CD4-positive, alpha-beta memory T cell (primary cell): ENCODE results near the gene TLCD2. TPM values are rescaled to one million over a fixed set of nuclear protein-coding genes. Genes with fewer than 3 reads are reported as not detected.
A peak's percentile ranks its signal among the peaks of the same experiment; 100 is the strongest.
"Not testable (repeated sequence)": the region's sequence is repeated elsewhere in the genome, so short reads cannot be mapped to it uniquely, and the experiment has no call there.

Experiments used
- CTCF ChIA-PET: fragments of 350-600 bp; sonication (Branson Sonifier 250); formaldehyde crosslinking; loops from one replicate; lab custom pipeline; 2021; ENCODE audit warnings: inconsistent platforms; ENCODE audit not compliant: partially characterized antibody; lab: Charles Lee
- POLR2A ChIA-PET: fragments of 350-600 bp; sonication (Branson Sonifier 250); formaldehyde crosslinking; loops from one replicate; lab custom pipeline; 2021; ENCODE audit not compliant: partially characterized antibody; lab: Charles Lee
- DNase-seq, 5 donors: peaks; one replicate each; pipeline versions ENCODE4 v3.0.0 to v3.0.0-alpha.2; 2020 to 2022; ENCODE audit warnings: mixed read lengths in 1 of 5
- H3K27ac ChIP-seq: one replicate; pipeline ENCODE4 v1.7.0; 2013; ENCODE audit warnings: low read depth, low read length
- H3K27me3 ChIP-seq: 2 replicates; pipeline ENCODE4 v1.7.0; 2013; ENCODE audit warnings: mild to moderate bottlenecking, low read length, moderate library complexity; ENCODE audit not compliant: insufficient read depth
- H3K36me3 ChIP-seq: 2 replicates; pipeline ENCODE4 v1.7.0; 2013; ENCODE audit warnings: mild to moderate bottlenecking, low read length, moderate library complexity; ENCODE audit not compliant: insufficient read depth
- H3K4me1 ChIP-seq: 2 replicates; pipeline ENCODE4 v1.7.0; 2013; ENCODE audit warnings: mild to moderate bottlenecking, low read length, moderate library complexity; ENCODE audit not compliant: insufficient read depth
- H3K4me3 ChIP-seq, 2 donors: one replicate each; pipeline ENCODE4 v1.7.0; 2013; ENCODE audit warnings: low read length in 2 of 2, mild to moderate bottlenecking in 1 of 2
- H3K9me3 ChIP-seq, 2 donors: one replicate each; pipeline ENCODE4 v1.7.0; 2013; ENCODE audit warnings: low read length in 2 of 2, control low read depth in 1 of 2; ENCODE audit not compliant: control insufficient read depth in 1 of 2
- H3K27ac Mint-ChIP-seq, 7 donors: one replicate each; pipeline ENCODE4 v1.8.0; 2020 to 2021; ENCODE audit warnings: mixed read lengths in 7 of 7, mild to moderate bottlenecking in 6 of 7, inconsistent platforms in 3 of 7, moderate library complexity in 3 of 7
- H3K27me3 Mint-ChIP-seq, 2 donors: one replicate each; pipeline ENCODE4 v1.8.0; 2020 to 2021; ENCODE audit warnings: mixed read lengths in 2 of 2
- H3K36me3 Mint-ChIP-seq, 2 donors: one replicate each; pipeline ENCODE4 v1.8.0; 2020 to 2021; ENCODE audit warnings: mixed read lengths in 2 of 2, inconsistent platforms in 1 of 2, mild to moderate bottlenecking in 1 of 2
- H3K4me1 Mint-ChIP-seq, 4 donors: one replicate each; pipeline ENCODE4 v1.8.0; 2020 to 2021; ENCODE audit warnings: mixed read lengths in 4 of 4, mild to moderate bottlenecking in 1 of 4
- H3K4me3 Mint-ChIP-seq, 8 donors: one replicate each; pipeline ENCODE4 v1.8.0; 2020 to 2021; ENCODE audit warnings: mixed read lengths in 8 of 8, mild to moderate bottlenecking in 7 of 8, moderate library complexity in 6 of 8, inconsistent platforms in 3 of 8
- H3K9me3 Mint-ChIP-seq, 8 donors: one replicate each; pipeline ENCODE4 v1.8.0; 2020 to 2021; ENCODE audit warnings: mixed read lengths in 8 of 8, mild to moderate bottlenecking in 5 of 8, inconsistent platforms in 3 of 8, moderate library complexity in 1 of 8
- intact Hi-C: fragments of 100-400 bp; cut with micrococcal nuclease; formaldehyde crosslinking; loops from one replicate; pipeline ENCODE4 v1.15.1; 2023
- polyA plus RNA-seq, 2 donors: library from polyadenylated mRNA; unstranded; fragments of 300-500 nt; fragmentation: Illumina TruSeq; gene quantifications; one replicate each; pipeline ENCODE4 v1.2.3, GENCODE V29; 2021
- total RNA-seq, 2 experiments: library from RNA; stranded (reverse); gene quantifications; one replicate each; pipeline ENCODE4 v1.2.3, GENCODE V29; 2021

The TLCD2 gene
- total and polyA plus RNA-seq, 4 experiments from 2014 or later: 0.24 to 0.81 (median 0.75) TPM; not detected in 1

DNA sequence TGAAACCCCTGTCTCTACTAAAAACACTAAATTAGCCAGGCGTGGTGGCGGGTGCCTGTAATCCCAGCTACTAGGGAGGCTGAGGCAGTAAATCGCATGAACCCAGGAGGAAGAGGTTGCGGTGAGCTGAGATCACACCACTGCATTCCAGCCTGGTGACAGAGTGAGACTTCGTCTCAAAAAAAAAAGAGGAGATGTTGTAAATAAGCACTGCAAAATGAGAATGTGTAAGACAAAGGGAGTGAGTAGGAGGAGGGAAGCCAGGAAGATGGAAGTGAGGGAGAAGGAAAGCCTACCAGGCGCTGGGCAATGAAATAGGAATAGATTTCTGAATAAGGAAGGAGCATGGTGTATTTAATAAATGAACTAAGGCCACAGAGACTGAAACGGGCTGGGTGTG lies 16.8 kb downstream of the TLCD2 start:
- Histone ChIP-seq H3K36me3 (no peaks in the 10 kb centered on the region), H3K27ac (no peak overlapping the region), H3K4me3 (no peak overlapping the region), H3K9me3 (no peaks in the 10 kb centered on the region), H3K27me3 (no peaks in the 10 kb centered on the region), H3K4me1 (no peaks in the 10 kb centered on the region)
- H3K36me3 Mint-ChIP-seq: no peaks in the 10 kb centered on the region
- DNase-seq: no peak
- peak overlapping the region in 1 of 7 donors; percentile 26 for H3K27ac Mint-ChIP-seq
- peaks cover 0 to 4% of the 10 kb centered on the region in 2 donors for H3K27me3 Mint-ChIP-seq
- intact Hi-C loops: no loop called here
- ChIA-PET CTCF (interaction anchor here (0.5 kb wide), 1 partner anchor 168 kb away, joined by 3 read pairs; no protein-coding TSS in a partner anchor), POLR2A (no interaction called here)
- H3K4me3 Mint-ChIP-seq: no peak overlapping the region
- H3K4me1 Mint-ChIP-seq: no peaks in the 10 kb centered on the region
- peaks cover 0 to 4% (median 0%) of the 10 kb centered on the region in 8 donors for H3K9me3 Mint-ChIP-seq

DNA sequence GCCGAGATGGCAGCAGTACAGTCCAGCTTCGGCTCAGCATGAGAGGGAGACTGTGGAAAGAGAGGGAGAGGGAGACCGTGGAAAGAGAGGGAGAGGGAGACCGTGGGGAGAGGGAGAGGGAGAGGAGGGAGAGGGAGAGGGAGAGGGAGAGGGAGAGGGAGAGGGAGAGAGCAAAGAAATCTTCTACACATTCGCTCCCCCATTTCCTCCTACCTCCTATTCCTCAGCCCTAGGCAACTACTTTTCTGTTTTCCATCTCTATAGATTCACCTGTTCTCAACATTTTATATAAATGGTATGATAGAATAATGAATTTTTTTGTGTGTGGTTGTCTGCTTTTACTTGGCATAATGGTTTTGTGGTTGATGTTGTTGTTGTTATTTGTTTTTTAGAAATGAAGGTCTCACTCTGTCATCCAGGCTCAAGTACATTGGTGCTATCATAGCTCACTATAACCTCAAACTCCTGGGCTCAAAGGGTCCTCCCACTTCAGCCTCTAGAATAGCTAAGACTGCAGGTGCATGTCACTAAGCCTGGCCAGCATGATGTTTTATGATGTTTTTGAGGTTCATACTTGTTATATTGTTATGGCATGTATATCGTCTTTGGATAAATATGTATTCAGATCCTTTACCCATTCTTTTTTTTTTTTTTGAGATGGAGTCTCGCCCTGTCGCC lies 19.5 kb downstream of the TLCD2 start:
- H3K27me3 Mint-ChIP-seq: peaks cover 0 to 4% of the 10 kb centered on the region in 2 donors
- intact Hi-C loops: no loop called here
- Histone ChIP-seq H3K4me1 (no peaks in the 10 kb centered on the region), H3K4me3 (no peak overlapping the region), H3K36me3 (no peaks in the 10 kb centered on the region), H3K27ac (no peak overlapping the region), H3K27me3 (no peaks in the 10 kb centered on the region), H3K9me3 (no peaks in the 10 kb centered on the region)
- peaks cover 0 to 5% (median under 1%) of the 10 kb centered on the region in 4 donors for H3K4me1 Mint-ChIP-seq
- H3K4me3 Mint-ChIP-seq: no peak overlapping the region
- CTCF ChIA-PET: no interaction called here
- H3K9me3 Mint-ChIP-seq: peaks cover 0 to 4% (median 0%) of the 10 kb centered on the region in 8 donors
- H3K36me3 Mint-ChIP-seq: no peaks in the 10 kb centered on the region
- no peak overlapping the region for H3K27ac Mint-ChIP-seq
- no peak for DNase-seq
- POLR2A ChIA-PET: no interaction called here

GRCh38 chr17:1688405-1688804 lies 21.8 kb downstream of the TLCD2 start:
- H3K9me3 Mint-ChIP-seq, H3K27me3 Mint-ChIP-seq, DNase-seq, H3K27me3 ChIP-seq, H3K4me3 ChIP-seq, H3K9me3 ChIP-seq, H3K36me3 ChIP-seq, POLR2A ChIA-PET, H3K27ac ChIP-seq, H3K4me3 Mint-ChIP-seq, H3K27ac Mint-ChIP-seq, intact Hi-C loops, CTCF ChIA-PET: not testable (repeated sequence)
- H3K4me1 ChIP-seq: peaks cover 13% of the 10 kb centered on the region
- peaks cover 10 to 21% (median 16%) of the 10 kb centered on the region in 4 donors for H3K4me1 Mint-ChIP-seq
- H3K36me3 Mint-ChIP-seq: peaks cover 11% of the 10 kb centered on the region in 2 donors

GRCh38 chr17:1686086-1686485 lies 24.1 kb downstream of the TLCD2 start:
- no peak for DNase-seq
- ChIA-PET POLR2A (interaction anchor here (3.5 to 4.7 kb wide), 2 partner anchors 29 to 37 kb away, joined by 24 to 79 read pairs; partner anchors contain the start of gene RILP), CTCF (no interaction called here)
- Histone ChIP-seq H3K4me3 (no peak overlapping the region), H3K27me3 (no peaks in the 10 kb centered on the region), H3K36me3 (peaks cover 21% of the 10 kb centered on the region), H3K4me1 (peaks cover 29% of the 10 kb centered on the region), H3K27ac (no peak overlapping the region), H3K9me3 (no peaks in the 10 kb centered on the region)
- H3K27ac Mint-ChIP-seq: peak overlapping the region in 4 of 7 donors; percentile 17 to 86 (median 85)
- H3K9me3 Mint-ChIP-seq: peaks cover 0 to 2% (median 0%) of the 10 kb centered on the region in 8 donors
- no peaks in the 10 kb centered on the region for H3K27me3 Mint-ChIP-seq
- H3K36me3 Mint-ChIP-seq: peaks cover 27 to 30% of the 10 kb centered on the region in 2 donors
- H3K4me1 Mint-ChIP-seq: peaks cover 24 to 44% (median 32%) of the 10 kb centered on the region in 4 donors
- intact Hi-C loops: no loop called here
- H3K4me3 Mint-ChIP-seq: peak overlapping the region in 3 of 8 donors; percentile 25 to 49 (median 43)

DNA sequence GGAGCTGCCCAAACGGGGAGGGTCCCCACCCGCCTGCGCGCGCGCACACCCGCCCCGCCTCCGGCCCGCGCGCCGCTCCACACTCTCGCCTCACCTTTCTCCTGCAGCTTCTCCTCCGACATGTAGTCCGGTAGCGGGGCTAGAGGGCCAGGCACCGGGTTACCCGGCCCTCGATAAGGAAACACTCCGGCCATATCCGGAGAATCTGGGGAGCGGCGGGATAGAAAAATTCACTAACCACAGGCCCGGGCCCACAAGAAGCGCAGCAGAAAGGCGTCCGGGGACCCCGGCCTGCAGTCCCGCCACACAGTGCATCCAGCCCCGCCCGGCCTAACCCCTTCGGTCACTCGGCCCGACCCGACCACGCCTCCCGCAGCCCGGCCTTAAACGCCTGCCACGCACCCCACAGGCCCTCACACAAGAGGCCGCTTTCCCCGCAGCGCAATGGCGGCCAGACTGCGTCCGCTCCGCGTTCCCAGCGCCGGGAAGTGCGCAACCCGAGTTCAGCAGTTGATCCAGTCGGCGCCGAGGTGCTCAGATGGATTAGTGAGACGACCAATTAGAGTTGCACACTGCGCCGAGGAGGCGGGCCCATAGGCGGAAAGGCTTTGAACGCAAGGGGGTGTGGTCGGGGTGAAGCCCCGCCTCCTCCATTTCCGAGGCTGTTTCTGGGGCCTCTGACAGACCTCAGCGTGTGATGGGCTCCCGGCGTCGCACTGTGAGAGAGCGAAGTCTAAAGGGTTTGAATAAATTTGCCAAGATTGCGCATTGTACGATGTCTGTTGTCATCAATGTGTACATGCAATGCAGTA lies 25.6 kb downstream of the TLCD2 start, which contains the start of gene PRPF8:
Gene PRPF8, minus strand, starts transcription at position 490 of the 812 bp plus-strand sequence. Its CDS starts 296 bp downstream, at position 194.
- Mint-ChIP-seq H3K27ac (peak within 1 kb of the TSS; percentile 93 to 100 (median 99)), H3K4me1 (peaks cover 32 to 56% (median 41%) of the 10 kb centered on the region in 4 donors), H3K9me3 (peaks cover 0 to 2% (median 0%) of the 10 kb centered on the region in 8 donors), H3K27me3 (no peaks in the 10 kb centered on the region), H3K4me3 (peak within 1 kb of the TSS; percentile 97 to 99 (median 99)), H3K36me3 (peaks cover 40 to 45% of the 10 kb centered on the region in 2 donors)
- Histone ChIP-seq H3K4me3 (peak within 1 kb of the TSS; percentile 83 to 96), H3K9me3 (no peaks in the 10 kb centered on the region), H3K27ac (peak within 1 kb of the TSS; percentile 96), H3K4me1 (peaks cover 29% of the 10 kb centered on the region), H3K27me3 (no peaks in the 10 kb centered on the region), H3K36me3 (peaks cover 36% of the 10 kb centered on the region)
- CTCF ChIA-PET: interaction anchor here (1.1 kb wide), 1 partner anchor 99 kb away, joined by 4 read pairs; no protein-coding TSS in a partner anchor
- peak; percentile 98 to 99 (median 99) for DNase-seq
- POLR2A ChIA-PET: interaction anchor here (0.7 to 4.7 kb wide), 25 partner anchors 9 to 368 kb away, joined by 3 to 79 read pairs (median 4); partner anchors contain the start of genes INPP5K, RILP, RPA1 and SCARF1
- intact Hi-C loops: loop anchor here (1.0 to 5.0 kb wide), 4 partner anchors 32 to 341 kb away; partner anchors contain the start of genes RILP, RTN4RL1, SCARF1 and SMYD4

DNA sequence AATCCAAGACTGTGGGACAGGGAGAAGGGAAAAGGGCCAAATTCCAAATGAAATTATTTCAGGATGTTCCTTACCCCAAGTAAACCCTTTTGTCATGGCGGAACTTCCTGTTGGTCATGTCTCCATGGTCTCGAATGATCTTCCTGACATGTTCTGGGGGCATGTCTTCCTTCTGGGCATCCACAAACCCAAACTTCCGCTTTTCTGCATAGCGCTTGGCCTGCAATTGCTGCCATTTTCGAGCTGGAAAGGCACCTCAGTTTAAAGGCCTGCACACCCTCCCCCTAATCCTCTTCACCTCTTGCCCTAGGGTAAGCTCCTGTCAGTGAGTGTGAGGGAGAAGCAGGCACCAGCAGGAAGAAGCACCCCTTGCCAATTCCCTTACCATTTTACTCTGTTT lies 26.7 kb downstream of the TLCD2 start:
- Histone ChIP-seq H3K9me3 (no peaks in the 10 kb centered on the region), H3K27me3 (no peaks in the 10 kb centered on the region), H3K4me3 (peak overlapping the region; percentile 83 to 96), H3K36me3 (peaks cover 47% of the 10 kb centered on the region), H3K4me1 (peaks cover 29% of the 10 kb centered on the region), H3K27ac (peak overlapping the region; percentile 96)
- Mint-ChIP-seq H3K27me3 (no peaks in the 10 kb centered on the region), H3K4me1 (peaks cover 32 to 57% (median 41%) of the 10 kb centered on the region in 4 donors), H3K36me3 (peaks cover 52 to 57% of the 10 kb centered on the region in 2 donors), H3K27ac (peak overlapping the region; percentile 93 to 100 (median 99)), H3K4me3 (peak overlapping the region; percentile 97 to 99 (median 99)), H3K9me3 (peaks cover 0 to 2% (median 0%) of the 10 kb centered on the region in 8 donors)
- ChIA-PET POLR2A (interaction anchor here (0.5 to 4.7 kb wide), 18 partner anchors 12 to 370 kb away, joined by 3 to 79 read pairs (median 6); partner anchors contain the start of genes RILP, RPA1, SCARF1 and SMYD4), CTCF (interaction anchor here (0.7 to 1.1 kb wide), 3 partner anchors 32 to 100 kb away, joined by 3 to 4 read pairs (median 3); partner anchors contain the start of gene RILP)
- intact Hi-C loops: loop anchor here (5.0 kb wide), 1 partner anchor 36 kb away; the partner anchor contains the start of genes RILP and SCARF1
- no peak for DNase-seq
